Epithelial cell of prostate (primary cell): ENCODE results near the gene HVCN1.

Experiments
- DNase-seq: peaks from one replicate; pipeline ENCODE4 v3.0.0-alpha.2; 2011; ENCODE audit warnings: low read depth, low spot score
- H3K27ac ChIP-seq: fragments of 450-650 bp; 2 replicates; pipeline ENCODE4 v1.5.1; 2017; ENCODE audit warnings: mild to moderate bottlenecking

HVCN1 gene

GRCh38 chr12:110702081-110702480 is 13.2 kb upstream of the HVCN1 start:
- H3K27ac ChIP-seq = no peak overlapping the region

GRCh38 chr12:110699591-110700445 is 10.9 kb upstream of the HVCN1 start:
- no peak for DNase-seq
- H3K27ac ChIP-seq = no peak overlapping the region

More at GRCh38 chr12:110702081-110702480, 13.2 kb upstream of the HVCN1 start:
- DNase-seq = no peak

- no peak overlapping the region for H3K27ac ChIP-seq
- peak; percentile 39 for DNase-seq
Measured at GRCh38 chr12:110698171-110698902, 9.4 kb upstream of the HVCN1 start.

GRCh38 chr12:110697236-110697635 is 8.3 kb upstream of the HVCN1 start:
- no peak for DNase-seq
- H3K27ac ChIP-seq = no peak overlapping the region

GRCh38 chr12:110696283-110696682 is 7.4 kb upstream of the HVCN1 start:
- H3K27ac ChIP-seq = no peak overlapping the region
- DNase-seq = no peak

GRCh38 chr12:110694330-110694901 is 5.5 kb upstream of the HVCN1 start:
- no peak overlapping the region for H3K27ac ChIP-seq
- no peak for DNase-seq

- no peak for DNase-seq
- no peak overlapping the region for H3K27ac ChIP-seq
Measured at GRCh38 chr12:110693731-110694130, 4.8 kb upstream of the HVCN1 start.

GRCh38 chr12:110690127-110690430 is 1.2 kb upstream of the HVCN1 start:
- DNase-seq = no peak
- no peak overlapping the region for H3K27ac ChIP-seq

GRCh38 chr12:110689281-110690126 is 589 bp upstream of the HVCN1 start:
- no peak for DNase-seq
- no peak overlapping the region for H3K27ac ChIP-seq

GRCh38 chr12:110687396-110688169 is 1.3 kb downstream of the HVCN1 start:
- no peak for DNase-seq

GRCh38 chr12:110686294-110686903 is 2.5 kb downstream of the HVCN1 start:
- DNase-seq = no peak
- H3K27ac ChIP-seq = no peak overlapping the region

More at GRCh38 chr12:110687396-110688169, 1.3 kb downstream of the HVCN1 start:
- H3K27ac ChIP-seq = no peak overlapping the region

GRCh38 chr12:110684312-110684836 is 4.5 kb downstream of the HVCN1 start:
- H3K27ac ChIP-seq = no peak overlapping the region
- no peak for DNase-seq

GRCh38 chr12:110683888-110684287 is 5.0 kb downstream of the HVCN1 start:
- no peak for DNase-seq
- H3K27ac ChIP-seq = no peak overlapping the region

- no peak overlapping the region for H3K27ac ChIP-seq
- no peak for DNase-seq
Measured at GRCh38 chr12:110680032-110680431, 8.9 kb downstream of the HVCN1 start.

- DNase-seq = no peak
- H3K27ac ChIP-seq = no peak overlapping the region
Measured at GRCh38 chr12:110679201-110679600, 9.7 kb downstream of the HVCN1 start.

GRCh38 chr12:110677982-110678381 is 10.9 kb downstream of the HVCN1 start:
- DNase-seq = no peak
- H3K27ac ChIP-seq = no peak overlapping the region

GRCh38 chr12:110677206-110677911 is 11.6 kb downstream of the HVCN1 start:
- no peak for DNase-seq
- no peak overlapping the region for H3K27ac ChIP-seq

- DNase-seq = no peak
- H3K27ac ChIP-seq = no peak overlapping the region
Measured at GRCh38 chr12:110676171-110676570, 12.7 kb downstream of the HVCN1 start.
